NCI-H345 treated with DMSO at 0.1 percent for 48 hours (cell line): ENCODE measurements around the gene VPS26A.

Experiments
- DNase-seq: peaks from one replicate; lab custom pipeline; 2025; ENCODE audit not compliant: unreplicated experiment; lab: John Stamatoyannopoulos, UW

VPS26A gene

DNA sequence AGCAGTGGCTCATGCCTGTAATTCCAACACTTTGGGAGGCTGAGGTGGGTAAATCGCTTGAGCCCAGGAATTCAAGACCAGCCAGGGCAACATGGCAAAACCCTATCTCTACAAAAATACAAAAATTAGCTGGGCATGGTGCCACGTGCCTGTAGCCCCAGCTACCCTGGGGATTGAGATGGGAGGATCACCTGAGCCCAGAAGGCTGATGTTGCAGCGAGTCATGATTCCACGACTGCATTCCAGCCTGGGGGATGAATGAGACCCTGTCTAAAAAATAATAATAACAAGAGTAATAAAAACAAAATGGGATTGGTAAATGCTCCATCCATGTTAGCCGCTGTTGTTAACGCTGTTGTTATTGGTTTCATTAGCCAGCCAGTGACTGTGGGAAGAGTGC lies 94.9 kb downstream of the VPS26A start:
- no peak for DNase-seq

DNA sequence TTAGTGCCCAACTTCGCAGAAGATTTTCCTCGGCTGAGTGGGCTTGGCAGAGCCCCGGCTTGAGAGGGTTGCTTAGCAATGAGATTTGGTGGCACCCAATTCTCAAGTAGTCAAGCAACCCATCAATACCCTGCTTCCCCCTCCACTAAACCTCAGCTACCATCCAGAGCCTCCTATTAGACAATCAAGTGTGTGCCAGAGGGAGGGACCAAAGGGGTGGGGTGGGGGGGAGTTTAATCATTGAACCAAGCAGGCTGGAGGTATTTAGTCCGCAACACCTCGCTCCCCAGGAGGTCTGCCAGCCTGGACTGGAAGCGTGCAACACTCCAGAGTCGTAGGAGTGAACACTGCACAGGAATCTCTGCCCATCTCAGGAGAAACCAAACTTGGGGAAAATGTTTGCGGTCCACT lies 96.1 kb downstream of the VPS26A start, which contains the start of gene HKDC1:
Gene HKDC1 (plus strand): TSS at position 292 of the 411 bp plus-strand sequence. CDS start 104 bp downstream, at position 396.
- DNase-seq: no peak

DNA sequence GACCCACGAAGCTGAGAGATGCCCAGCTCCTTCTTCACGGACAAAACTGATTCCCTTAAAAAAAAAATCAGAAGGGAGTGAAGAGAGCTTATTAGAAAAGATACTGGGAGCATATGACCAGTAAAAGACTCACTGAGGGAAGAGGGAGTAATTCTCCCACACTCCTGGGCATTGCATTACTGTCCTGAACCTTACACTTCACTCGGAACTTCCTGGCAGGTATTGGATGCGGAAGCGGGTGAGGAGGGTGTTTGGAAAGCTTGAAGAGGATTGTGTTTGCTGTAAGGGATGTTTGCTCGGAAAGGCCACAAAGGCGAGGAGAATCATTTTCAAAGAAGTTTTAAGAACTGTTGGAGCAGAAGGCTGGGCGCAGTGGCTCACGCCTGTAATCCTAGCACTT lies 96.5 kb downstream of the VPS26A start:
- DNase-seq: no peak
